T-helper 1 cell treated with Interleukin-12 subunit alpha and Interleukin-12 subunit beta and Interleukin-4 antibody, amounts not matched to agents 30 μg/mL and 1 μg/mL, for 36 hours (primary cell): ENCODE data around the gene KRTAP4-8.
"Not testable (repeated sequence)": the region's sequence is repeated elsewhere in the genome, so short reads cannot be mapped to it uniquely, and the experiment has no call there.

Experiments used
- H3K27ac Mint-ChIP-seq: one replicate; pipeline ENCODE4 v1.8.0; 2021; ENCODE audit warnings: mild to moderate bottlenecking, mixed read lengths
- H3K27me3 Mint-ChIP-seq: one replicate; pipeline ENCODE4 v1.8.0; 2021; ENCODE audit warnings: low read depth, mixed read lengths
- H3K36me3 Mint-ChIP-seq: one replicate; pipeline ENCODE4 v1.8.0; 2021; ENCODE audit warnings: low read depth, mixed read lengths
- H3K4me1 Mint-ChIP-seq: one replicate; pipeline ENCODE4 v1.8.0; 2021; ENCODE audit warnings: low read depth, mixed read lengths
- H3K4me3 Mint-ChIP-seq: one replicate; pipeline ENCODE4 v1.8.0; 2021; ENCODE audit warnings: mild to moderate bottlenecking, moderate library complexity, mixed read lengths
- H3K9me3 Mint-ChIP-seq: one replicate; pipeline ENCODE4 v1.8.0; 2021; ENCODE audit warnings: mixed read lengths

The KRTAP4-8 gene

DNA sequence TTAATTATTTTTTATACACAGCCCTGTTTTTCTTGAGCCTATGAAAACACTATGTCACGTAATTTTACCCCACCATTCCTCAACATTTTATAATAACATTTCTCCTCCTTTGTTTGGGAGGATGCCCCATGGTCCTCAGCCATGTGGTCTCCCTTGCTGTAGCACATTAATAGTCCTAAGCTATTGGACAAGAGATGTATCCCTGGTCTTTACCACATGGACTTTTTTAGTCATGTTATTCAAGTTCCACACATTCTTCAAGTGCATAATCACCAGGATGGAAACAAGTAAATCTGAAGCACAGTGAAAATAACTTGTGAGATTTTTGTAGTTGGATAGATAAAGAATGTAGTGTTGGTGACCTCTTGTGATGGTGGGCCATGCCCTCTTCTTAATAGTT is 36.0 kb downstream of the KRTAP4-8 start:
- H3K4me1 Mint-ChIP-seq = no peaks in the 10 kb centered on the region
- no peaks in the 10 kb centered on the region for H3K36me3 Mint-ChIP-seq
- peaks cover 6% of the 10 kb centered on the region for H3K9me3 Mint-ChIP-seq
- H3K4me3 Mint-ChIP-seq = no peak overlapping the region
- H3K27ac Mint-ChIP-seq = no peak overlapping the region
- peaks cover 32% of the 10 kb centered on the region for H3K27me3 Mint-ChIP-seq

- Mint-ChIP-seq H3K36me3 (no peaks in the 10 kb centered on the region), H3K4me1 (no peaks in the 10 kb centered on the region), H3K27me3 (peaks cover 32% of the 10 kb centered on the region), H3K9me3 (peaks cover 6% of the 10 kb centered on the region), H3K4me3 (no peak within 1 kb of the TSS), H3K27ac (no peak within 1 kb of the TSS)
These were observed 37.8 kb downstream of the KRTAP4-8 start, which contains the start of gene KRTAP2-3 for GRCh38 chr17:41060052-41060604. Gene KRTAP2-3 (minus strand): TSS chr17:41060114. CDS start chr17:41060050, 64 bp downstream.

DNA sequence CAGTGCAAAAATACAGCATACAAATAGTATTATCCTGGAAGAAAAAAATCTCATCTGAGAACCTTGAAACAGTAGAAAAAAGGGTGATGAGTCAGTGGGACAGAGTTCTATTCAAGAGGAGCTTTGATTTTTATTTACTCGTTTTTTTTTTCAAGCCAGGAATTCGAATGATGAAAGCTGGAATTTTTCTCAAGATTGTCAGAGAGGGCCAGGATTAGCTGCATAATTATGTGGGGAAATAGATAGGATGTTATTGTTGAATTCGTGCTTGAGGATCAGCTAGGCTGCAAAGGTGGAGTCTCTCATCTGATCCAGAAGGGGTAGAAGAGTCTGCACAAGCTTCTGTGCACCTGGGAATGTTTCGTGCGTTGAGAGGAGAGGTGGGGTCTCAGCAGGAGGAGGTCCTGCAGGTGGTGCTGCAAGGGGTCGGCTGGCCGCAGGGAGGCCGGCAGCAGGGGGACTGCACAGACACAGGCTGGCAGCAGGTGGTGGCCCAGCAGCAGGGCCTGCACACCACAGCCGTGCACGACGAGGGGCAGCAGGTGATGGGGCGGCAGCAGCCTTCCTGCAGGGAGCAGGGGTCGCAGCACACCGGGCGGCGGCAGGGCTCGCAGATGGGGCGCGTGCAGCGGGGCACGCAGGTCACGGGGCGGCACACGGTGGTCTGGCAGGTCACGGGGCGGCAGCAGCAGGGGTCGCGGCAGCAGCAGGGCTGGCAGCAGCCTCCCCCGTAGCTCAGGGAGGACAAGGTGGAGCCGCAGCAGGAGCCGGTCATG is 38.5 kb downstream of the KRTAP4-8 start:
- not testable (repeated sequence) for H3K4me1 Mint-ChIP-seq, H3K36me3 Mint-ChIP-seq, H3K9me3 Mint-ChIP-seq, H3K27ac Mint-ChIP-seq, H3K4me3 Mint-ChIP-seq
- peaks cover 32% of the 10 kb centered on the region for H3K27me3 Mint-ChIP-seq

GRCh38 chr17:41058741-41059140 is 39.2 kb downstream of the KRTAP4-8 start:
- Mint-ChIP-seq H3K9me3 (peaks cover 6% of the 10 kb centered on the region), H3K4me3 (no peak overlapping the region), H3K4me1 (no peaks in the 10 kb centered on the region), H3K27ac (no peak overlapping the region), H3K27me3 (peaks cover 32% of the 10 kb centered on the region), H3K36me3 (no peaks in the 10 kb centered on the region)

GRCh38 chr17:41057547-41057946 is 40.4 kb downstream of the KRTAP4-8 start:
- no peaks in the 10 kb centered on the region for H3K4me1 Mint-ChIP-seq
- H3K36me3 Mint-ChIP-seq = no peaks in the 10 kb centered on the region
- H3K9me3 Mint-ChIP-seq = peaks cover 6% of the 10 kb centered on the region
- peaks cover 40% of the 10 kb centered on the region for H3K27me3 Mint-ChIP-seq
- H3K4me3 Mint-ChIP-seq = no peak overlapping the region
- H3K27ac Mint-ChIP-seq = no peak overlapping the region

- H3K4me3 Mint-ChIP-seq, H3K36me3 Mint-ChIP-seq, H3K9me3 Mint-ChIP-seq, H3K27ac Mint-ChIP-seq, H3K4me1 Mint-ChIP-seq: not testable (repeated sequence)
- H3K27me3 Mint-ChIP-seq = peaks cover 23% of the 10 kb centered on the region
These were observed 42.8 kb downstream of the KRTAP4-8 start, which contains the start of gene KRTAP2-2 for GRCh38 chr17:41055130-41055529. Gene KRTAP2-2 (minus strand): TSS chr17:41055230. CDS start chr17:41055211, 19 bp downstream.

- H3K27me3 Mint-ChIP-seq = peaks cover 23% of the 10 kb centered on the region
- not testable (repeated sequence) for H3K27ac Mint-ChIP-seq, H3K4me1 Mint-ChIP-seq, H3K36me3 Mint-ChIP-seq, H3K4me3 Mint-ChIP-seq, H3K9me3 Mint-ChIP-seq
These were observed 43.4 kb downstream of the KRTAP4-8 start for GRCh38 chr17:41054556-41054955.

DNA sequence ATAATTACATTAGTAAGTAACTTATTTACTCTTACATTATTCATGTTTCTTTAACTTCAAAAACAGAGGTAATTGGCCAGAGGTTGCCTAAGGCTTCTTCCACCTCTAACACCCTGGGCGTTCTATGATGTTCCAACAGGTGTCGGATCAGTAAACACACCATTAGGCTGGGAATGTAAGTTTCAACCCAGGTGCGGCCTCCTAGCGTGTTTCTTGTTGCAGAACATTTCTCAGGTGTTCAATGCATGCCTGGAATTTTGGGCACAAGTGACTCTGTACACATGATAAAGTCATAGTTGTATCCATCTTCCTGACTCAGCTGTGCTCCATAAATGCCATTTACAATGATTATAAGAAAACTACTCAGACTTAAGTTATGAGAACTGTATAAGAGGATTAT is 43.9 kb downstream of the KRTAP4-8 start:
- no peak overlapping the region for H3K4me3 Mint-ChIP-seq
- no peak overlapping the region for H3K27ac Mint-ChIP-seq
- no peaks in the 10 kb centered on the region for H3K36me3 Mint-ChIP-seq
- peaks cover 6% of the 10 kb centered on the region for H3K9me3 Mint-ChIP-seq
- no peaks in the 10 kb centered on the region for H3K4me1 Mint-ChIP-seq
- H3K27me3 Mint-ChIP-seq = peaks cover 18% of the 10 kb centered on the region

DNA sequence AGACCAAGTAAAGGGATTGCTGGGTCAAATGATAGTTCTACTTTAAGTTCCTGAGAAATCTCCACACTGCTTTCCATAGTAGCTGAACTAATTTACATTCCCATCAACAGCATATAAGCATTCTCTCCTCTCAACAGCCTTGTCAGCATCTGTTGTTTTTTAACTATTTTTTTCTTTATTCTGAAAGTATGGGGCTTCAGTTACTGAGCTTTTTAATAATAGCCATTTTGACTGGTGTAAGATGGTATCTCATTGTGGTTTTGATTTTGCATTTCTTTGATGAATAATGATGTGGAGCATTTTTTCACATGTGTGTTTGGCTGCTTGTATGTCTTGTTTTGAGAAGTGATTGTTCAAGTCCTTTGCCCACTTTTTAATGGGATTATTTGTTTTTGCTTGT is 45.4 kb downstream of the KRTAP4-8 start:
- H3K27ac Mint-ChIP-seq = no peak overlapping the region
- no peak overlapping the region for H3K4me3 Mint-ChIP-seq
- H3K9me3 Mint-ChIP-seq = peaks cover 4% of the 10 kb centered on the region
- no peaks in the 10 kb centered on the region for H3K4me1 Mint-ChIP-seq
- H3K27me3 Mint-ChIP-seq = peaks cover 16% of the 10 kb centered on the region
- no peaks in the 10 kb centered on the region for H3K36me3 Mint-ChIP-seq

DNA sequence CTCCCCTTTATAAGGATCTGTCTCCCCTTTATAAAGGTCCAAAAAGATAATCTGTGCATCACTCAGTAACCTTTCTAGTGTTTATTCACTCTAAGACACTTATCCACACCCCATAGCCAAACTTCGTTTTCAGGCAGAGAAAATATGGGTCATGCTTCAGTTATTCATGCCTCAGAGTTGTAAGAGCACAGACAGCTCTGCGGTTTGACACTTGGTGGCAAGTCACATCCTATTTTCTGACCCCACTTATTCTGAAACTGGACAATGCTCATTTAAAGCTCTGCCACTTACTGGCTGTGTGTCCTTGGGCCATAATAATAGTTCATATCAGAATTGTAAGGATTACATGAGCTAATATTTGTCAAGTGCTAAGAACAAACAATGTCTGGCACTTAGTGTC is 48.8 kb downstream of the KRTAP4-8 start:
- no peaks in the 10 kb centered on the region for H3K9me3 Mint-ChIP-seq
- no peak overlapping the region for H3K4me3 Mint-ChIP-seq
- no peak overlapping the region for H3K27ac Mint-ChIP-seq
- no peaks in the 10 kb centered on the region for H3K36me3 Mint-ChIP-seq
- peaks cover 23% of the 10 kb centered on the region for H3K27me3 Mint-ChIP-seq
- no peaks in the 10 kb centered on the region for H3K4me1 Mint-ChIP-seq

GRCh38 chr17:41048441-41048840 is 49.5 kb downstream of the KRTAP4-8 start:
- no peaks in the 10 kb centered on the region for H3K9me3 Mint-ChIP-seq
- H3K36me3 Mint-ChIP-seq = no peaks in the 10 kb centered on the region
- H3K27me3 Mint-ChIP-seq = peaks cover 19% of the 10 kb centered on the region
- no peak overlapping the region for H3K4me3 Mint-ChIP-seq
- H3K4me1 Mint-ChIP-seq = no peaks in the 10 kb centered on the region
- H3K27ac Mint-ChIP-seq = no peak overlapping the region
